Measurements from ENCODE around the gene VEZF1. TPM values are rescaled to one million over a fixed set of nuclear protein-coding genes. Genes with fewer than 3 reads are reported as not detected.
"Not testable (repeated sequence)": the region's sequence is repeated elsewhere in the genome, so short reads cannot be mapped to it uniquely, and the experiment has no call there.

The VEZF1 gene
- total RNA-seq, 4 donors from 2014 or later: 88.5 to 147 (median 91.4) TPM

- H3K4me1 ChIP-seq: peaks cover 11 to 13% of the 10 kb centered on the region in 2 donors
- H3K27ac ChIP-seq: peak overlapping the region in 1 of 3 donors; percentile 23
- intact Hi-C loops (cut with DNase I): no loop called here
- TF ChIP-seq POLR2A (IDR thresholded peaks at IDR 0.05) (no peak), CTCF (IDR thresholded peaks at IDR 0.05) (no peak)
- H3K4me3 ChIP-seq (replicated peaks in 1 of 3): no peak overlapping the region
- no peaks in the 10 kb centered on the region for H3K9me3 ChIP-seq
- H3K27me3 ChIP-seq: no peaks in the 10 kb centered on the region
- 20 to 36% methylated on average over 1 of the region's 1 CpG for WGBS, 2 donors
- DNase-seq: no peak
- H3K36me3 ChIP-seq: peaks cover 35 to 67% of the 10 kb centered on the region in 2 donors
Observed at GRCh38 chr17:57975044-57975443, 13.0 kb downstream of the VEZF1 start.

GRCh38 chr17:57974053-57974824, 13.8 kb downstream of the VEZF1 start:
- intact Hi-C loops (cut with DNase I); DNase-seq; H3K9me3 ChIP-seq; H3K27ac ChIP-seq; H3K4me3 ChIP-seq (replicated peaks in 1 of 3); H3K27me3 ChIP-seq: not testable (repeated sequence)
- WGBS, 2 donors: 94% methylated on average over 4 of the region's 4 CpGs
- peaks cover 11 to 13% of the 10 kb centered on the region in 2 donors for H3K4me1 ChIP-seq
- peaks cover 35 to 62% of the 10 kb centered on the region in 2 donors for H3K36me3 ChIP-seq

GRCh38 chr17:57972151-57972550, 15.9 kb downstream of the VEZF1 start:
- 69 to 74% methylated on average over 1 of the region's 1 CpG for WGBS, 2 donors
- Histone ChIP-seq H3K27me3 (no peaks in the 10 kb centered on the region), H3K4me1 (peaks cover 11 to 13% of the 10 kb centered on the region in 2 donors), H3K4me3 (replicated peaks in 1 of 3) (no peak overlapping the region), H3K9me3 (no peaks in the 10 kb centered on the region), H3K27ac (no peak overlapping the region), H3K36me3 (peaks cover 16 to 43% of the 10 kb centered on the region in 2 donors)
- intact Hi-C loops (cut with DNase I): no loop called here
- TF ChIP-seq POLR2A (IDR thresholded peaks at IDR 0.05) (no peak), CTCF (IDR thresholded peaks at IDR 0.05) (no peak)
- no peak for DNase-seq

DNA sequence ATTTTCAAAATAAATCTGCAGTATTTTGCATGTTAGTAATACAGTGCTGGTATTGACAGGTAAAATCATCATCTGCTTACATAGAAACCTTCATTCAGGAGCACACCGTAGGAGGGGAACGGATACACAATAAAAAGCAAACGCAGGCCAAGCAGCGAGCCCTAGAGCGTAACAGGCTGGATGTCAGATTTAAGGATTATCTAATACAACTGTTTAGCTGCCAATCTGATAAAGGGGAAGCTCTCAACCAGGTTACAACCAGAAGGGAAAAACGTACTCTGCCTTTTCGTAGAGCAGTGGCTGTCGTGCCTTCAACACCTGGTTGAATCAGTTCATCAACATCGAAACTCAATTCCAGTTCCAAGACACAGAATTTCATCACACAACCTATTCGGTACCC, 16.5 kb downstream of the VEZF1 start:
- Histone ChIP-seq H3K27me3 (no peaks in the 10 kb centered on the region), H3K36me3 (peaks cover 11 to 37% of the 10 kb centered on the region in 2 donors), H3K27ac (no peak overlapping the region), H3K9me3 (no peaks in the 10 kb centered on the region), H3K4me1 (peaks cover 11 to 13% of the 10 kb centered on the region in 2 donors), H3K4me3 (replicated peaks in 1 of 3) (no peak overlapping the region)
- intact Hi-C loops (cut with DNase I): no loop called here
- TF ChIP-seq POLR2A (IDR thresholded peaks at IDR 0.05): no peak
- no peak for TF ChIP-seq CTCF (IDR thresholded peaks at IDR 0.05)
- WGBS, 2 donors: 86 to 92% methylated on average over 10 of the region's 10 CpGs
- no peak for DNase-seq

- H3K36me3 ChIP-seq: peaks cover 11 to 29% of the 10 kb centered on the region in 2 donors
- no peaks in the 10 kb centered on the region for H3K9me3 ChIP-seq
- no peak overlapping the region for H3K4me3 ChIP-seq (replicated peaks in 1 of 3)
- no peak for TF ChIP-seq POLR2A (IDR thresholded peaks at IDR 0.05)
- no peak for TF ChIP-seq CTCF (IDR thresholded peaks at IDR 0.05)
- DNase-seq: no peak
- H3K27ac ChIP-seq: no peak overlapping the region
- peaks cover 8 to 10% of the 10 kb centered on the region in 2 donors for H3K4me1 ChIP-seq
- H3K27me3 ChIP-seq: no peaks in the 10 kb centered on the region
- 20 to 38% methylated on average over 4 of the region's 4 CpGs for WGBS, 2 donors
- intact Hi-C loops (cut with DNase I): no loop called here
Observed at GRCh38 chr17:57970710-57971109, 17.3 kb downstream of the VEZF1 start.

Data from thyroid gland (tissue), 4 donors.